ENCODE results near the gene ASTN1.

DNA sequence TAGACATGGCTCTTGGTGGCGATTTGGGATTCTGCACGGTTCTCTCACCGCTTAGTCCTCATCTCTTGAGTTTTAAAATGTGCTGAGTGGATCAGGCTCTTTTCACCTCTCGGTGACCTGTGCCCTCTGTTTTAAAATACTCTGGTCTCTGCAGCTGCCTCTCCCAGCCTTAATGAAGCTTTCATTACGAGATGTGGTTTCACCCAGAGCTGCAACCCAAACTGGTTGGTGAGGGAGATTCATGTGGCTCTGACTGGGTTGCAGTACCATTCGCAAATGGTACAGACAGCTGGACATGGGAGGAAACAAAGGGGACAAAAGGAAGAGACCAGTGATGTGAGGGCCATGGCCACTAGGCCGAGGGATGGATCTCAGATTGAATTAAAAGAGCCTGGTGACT, 258.9 kb downstream of the ASTN1 start:
- no peak for TF ChIP-seq CTCF (IDR thresholded peaks at IDR 0.05; ENCODE audit: insufficient read depth, low read length)
- no peak for TF ChIP-seq REST (IDR thresholded peaks at IDR 0.05; ENCODE audit: insufficient replicate concordance, low read depth)
- no peak for TF ChIP-seq SPI1 (IDR thresholded peaks at IDR 0.05; ENCODE audit: borderline replicate concordance, low read depth)
- TF ChIP-seq POLR2AphosphoS5 (IDR thresholded peaks at IDR 0.05; ENCODE audit: low read depth) = no peak

Measured in HL-60 (cell line).